GDM1 (cell line): ENCODE data around the gene PRSS56.
A peak's percentile ranks its signal among the peaks of the same experiment; 100 is the strongest.

Source experiments
- DNase-seq: peaks from one replicate; lab custom pipeline; 2025; lab: John Stamatoyannopoulos, UW

The PRSS56 gene

GRCh38 chr2:232502511-232502910 is 17.7 kb upstream of the PRSS56 start:
- no peak for DNase-seq

DNA sequence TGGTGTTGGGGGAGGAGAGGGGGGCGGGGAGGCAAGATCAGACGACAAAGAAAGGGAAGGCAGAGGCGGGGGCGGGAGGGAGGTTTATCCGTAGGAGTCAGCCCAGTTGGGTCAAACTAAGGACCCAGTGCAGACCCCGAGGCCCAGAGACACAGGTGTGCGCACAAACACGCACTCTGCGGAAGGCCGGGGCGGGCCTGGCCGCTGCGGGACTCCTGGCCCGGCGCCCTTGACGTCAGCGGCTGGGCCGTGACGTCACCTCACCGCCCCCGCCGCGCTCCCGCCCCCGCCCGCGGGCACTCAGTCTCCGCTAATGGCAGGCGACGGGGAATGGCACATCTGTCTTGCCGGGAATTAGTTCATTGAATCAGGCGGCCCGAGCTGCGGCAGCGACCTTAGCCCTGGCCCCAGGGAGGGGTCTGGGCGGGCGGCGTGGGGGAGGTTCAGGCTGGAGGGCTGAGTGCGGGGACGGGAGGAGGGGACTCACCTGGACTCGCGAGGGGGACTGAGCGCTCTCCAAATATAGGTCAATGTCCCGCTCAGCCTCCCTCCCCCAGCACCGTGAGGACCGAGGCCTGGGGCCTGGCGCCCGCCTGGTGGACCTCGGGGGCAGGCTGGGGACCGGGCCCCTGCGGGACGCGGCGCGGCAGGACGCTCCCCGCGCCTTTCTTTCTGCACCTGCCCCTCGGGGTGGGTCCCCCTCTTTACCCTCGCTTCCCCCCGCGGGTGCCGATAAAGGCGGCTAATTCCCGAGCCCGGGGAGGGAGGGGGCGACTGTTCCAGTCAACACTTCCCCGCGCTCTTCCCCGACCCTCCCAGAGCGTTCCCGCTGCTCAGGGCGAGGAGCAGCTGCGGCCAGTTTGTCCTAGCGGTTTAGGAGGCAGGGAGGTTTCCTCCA is 17.0 kb upstream of the PRSS56 start:
- no peak for DNase-seq

- DNase-seq = no peak
Observed at GRCh38 chr2:232503809-232504323, 16.3 kb upstream of the PRSS56 start.

GRCh38 chr2:232504438-232504837 is 15.8 kb upstream of the PRSS56 start:
- DNase-seq = no peak

DNA sequence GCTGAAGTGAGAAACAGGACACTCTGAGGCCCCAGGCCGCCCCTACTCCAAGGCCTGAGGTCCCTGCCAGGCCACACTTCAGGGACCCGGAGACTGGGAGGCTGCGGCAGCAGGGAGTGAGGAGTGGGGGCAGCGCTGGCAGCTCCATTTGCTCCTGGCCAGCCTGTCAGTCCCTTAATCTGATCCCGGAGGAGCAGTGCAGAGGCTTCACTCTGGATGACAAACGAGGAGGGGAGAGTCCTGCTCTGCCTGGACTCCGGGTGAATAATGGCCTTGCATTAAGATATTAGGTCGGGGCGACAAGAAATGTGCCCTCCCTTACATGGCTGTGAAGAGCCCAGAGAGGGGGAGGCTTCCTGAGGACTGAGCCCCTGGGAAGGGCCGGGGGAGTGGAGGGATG is 14.3 kb upstream of the PRSS56 start:
- DNase-seq = no peak

GRCh38 chr2:232506709-232507108 is 13.5 kb upstream of the PRSS56 start:
- DNase-seq = no peak

GRCh38 chr2:232508251-232508650 is 11.9 kb upstream of the PRSS56 start:
- DNase-seq = no peak

DNA sequence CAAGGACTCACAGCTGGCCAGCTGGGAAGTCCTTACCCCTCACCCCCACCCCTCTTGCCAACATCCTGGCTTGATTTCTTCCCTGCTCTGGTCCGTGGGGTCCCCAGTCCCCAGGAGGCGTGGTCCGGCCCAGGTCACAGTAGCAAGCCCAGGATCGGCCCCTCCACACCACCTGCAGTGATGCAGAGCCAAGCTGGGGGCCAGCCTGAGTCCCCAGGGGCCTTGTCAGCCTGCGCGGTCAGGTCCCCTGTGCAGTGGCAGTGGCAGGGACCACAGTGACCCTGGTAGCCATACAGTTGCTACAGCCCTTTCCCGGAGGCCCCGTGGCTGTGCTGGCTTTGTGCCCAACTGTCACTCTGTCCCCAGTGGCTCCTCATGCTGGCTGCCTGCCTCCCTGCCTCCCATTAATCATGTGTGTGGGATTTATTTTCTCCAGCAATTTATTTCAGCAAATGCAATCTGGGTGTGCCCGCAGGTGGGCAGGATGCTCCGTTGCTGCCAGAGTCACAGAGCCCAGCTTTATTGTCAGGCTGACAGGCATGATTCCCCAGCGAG is 8.8 kb upstream of the PRSS56 start:
- DNase-seq = no peak

DNA sequence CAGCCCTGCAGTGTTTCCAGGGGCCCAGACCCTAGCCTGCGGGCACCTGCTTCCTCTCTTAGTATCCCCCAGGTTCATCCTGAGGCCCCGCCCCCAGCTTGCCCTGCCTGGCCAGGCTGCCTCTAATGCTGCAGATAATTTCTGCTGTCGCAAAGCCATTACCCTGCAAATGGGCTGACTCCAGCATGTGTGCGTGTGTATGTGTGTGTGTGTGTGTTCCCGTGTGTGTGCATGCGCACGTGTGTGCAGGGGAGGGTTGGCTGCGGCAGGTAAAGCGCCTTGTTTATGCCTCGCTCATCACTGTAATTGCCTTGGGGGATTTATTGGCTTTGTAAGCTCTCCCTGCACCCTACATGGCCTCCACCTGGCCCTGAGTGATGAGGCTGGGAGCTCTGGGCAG is 7.6 kb upstream of the PRSS56 start:
- no peak for DNase-seq

- DNase-seq = no peak
Observed at GRCh38 chr2:232513353-232513752, 6.8 kb upstream of the PRSS56 start.

- no peak for DNase-seq
Observed at GRCh38 chr2:232515639-232516038, 4.5 kb upstream of the PRSS56 start.

- DNase-seq = no peak
Observed at GRCh38 chr2:232516551-232516950, 3.6 kb upstream of the PRSS56 start.

DNA sequence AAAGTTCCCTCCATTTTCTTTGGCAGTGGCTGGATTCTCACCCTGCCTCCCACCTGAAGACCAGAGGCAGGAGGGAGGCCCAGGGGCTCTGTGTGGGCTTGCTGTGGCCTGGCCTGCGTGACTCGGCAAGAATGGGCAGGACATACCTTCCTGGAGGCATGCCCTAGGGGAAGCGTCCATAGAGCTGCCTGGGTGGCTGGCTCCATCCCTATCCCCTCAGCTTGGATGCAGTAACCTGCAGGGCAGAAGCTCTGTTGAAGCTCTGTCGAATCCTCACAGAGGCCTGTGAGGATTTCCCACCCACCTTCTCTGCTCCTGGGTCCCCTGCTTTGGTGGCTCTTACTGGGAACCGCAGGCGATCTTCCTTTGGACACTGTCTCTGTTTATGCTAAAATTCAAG is 1.3 kb upstream of the PRSS56 start:
- DNase-seq = no peak

DNA sequence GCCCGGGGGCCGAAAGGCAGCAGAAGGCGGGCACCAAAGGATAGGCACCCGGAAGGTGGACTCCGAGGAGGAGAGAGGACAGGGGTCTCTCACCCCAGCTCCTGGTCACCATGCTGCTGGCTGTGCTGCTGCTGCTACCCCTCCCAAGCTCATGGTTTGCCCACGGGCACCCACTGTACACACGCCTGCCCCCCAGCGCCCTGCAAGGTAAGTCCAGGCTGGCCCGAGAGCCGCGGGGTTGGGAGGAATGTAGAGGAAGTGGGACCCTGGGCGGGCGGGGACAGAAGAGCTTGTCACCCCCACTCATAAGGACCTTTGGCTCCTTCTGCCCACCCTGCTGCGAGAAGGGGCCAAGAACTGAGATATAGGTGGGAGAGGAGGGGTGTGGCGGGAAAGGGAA is 301 bp downstream of the PRSS56 start:
- DNase-seq = no peak

- DNase-seq = no peak
Observed at GRCh38 chr2:232521098-232521497, 910 bp downstream of the PRSS56 start.

- DNase-seq = no peak
Observed at GRCh38 chr2:232521959-232522622, 1.9 kb downstream of the PRSS56 start.

DNA sequence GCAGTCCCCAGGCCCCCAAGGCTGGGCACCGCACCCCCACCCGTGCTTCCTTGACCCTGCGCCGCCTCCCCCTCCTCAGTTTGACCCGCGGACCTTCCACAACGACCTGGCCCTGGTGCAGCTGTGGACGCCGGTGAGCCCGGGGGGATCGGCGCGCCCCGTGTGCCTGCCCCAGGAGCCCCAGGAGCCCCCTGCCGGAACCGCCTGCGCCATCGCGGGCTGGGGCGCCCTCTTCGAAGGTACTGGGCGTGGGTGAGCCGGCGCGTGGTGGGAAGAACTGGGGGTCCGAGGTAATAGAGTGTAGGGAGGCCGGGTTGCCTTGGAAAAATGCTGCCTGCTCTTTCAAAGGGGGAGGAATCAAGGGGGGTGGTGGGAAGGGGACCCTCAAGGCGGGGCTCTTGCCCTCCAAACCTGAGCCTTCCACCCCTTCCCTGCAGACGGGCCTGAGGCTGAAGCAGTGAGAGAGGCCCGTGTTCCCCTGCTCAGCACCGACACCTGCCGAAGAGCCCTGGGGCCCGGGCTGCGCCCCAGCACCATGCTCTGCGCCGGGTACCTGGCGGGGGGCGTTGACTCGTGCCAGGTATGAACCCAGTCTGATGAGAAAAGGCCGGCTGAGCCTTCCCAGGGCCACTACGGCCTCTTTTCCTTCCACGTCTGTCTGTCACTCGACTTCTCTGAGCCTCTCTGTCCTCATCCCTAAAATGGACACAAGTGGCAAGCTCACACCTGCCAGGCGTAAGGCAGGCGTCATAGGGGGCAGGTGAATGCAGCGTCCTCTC is 2.6 kb downstream of the PRSS56 start:
- no peak for DNase-seq

- DNase-seq = no peak
Observed at GRCh38 chr2:232523402-232523681, 3.2 kb downstream of the PRSS56 start.

DNA sequence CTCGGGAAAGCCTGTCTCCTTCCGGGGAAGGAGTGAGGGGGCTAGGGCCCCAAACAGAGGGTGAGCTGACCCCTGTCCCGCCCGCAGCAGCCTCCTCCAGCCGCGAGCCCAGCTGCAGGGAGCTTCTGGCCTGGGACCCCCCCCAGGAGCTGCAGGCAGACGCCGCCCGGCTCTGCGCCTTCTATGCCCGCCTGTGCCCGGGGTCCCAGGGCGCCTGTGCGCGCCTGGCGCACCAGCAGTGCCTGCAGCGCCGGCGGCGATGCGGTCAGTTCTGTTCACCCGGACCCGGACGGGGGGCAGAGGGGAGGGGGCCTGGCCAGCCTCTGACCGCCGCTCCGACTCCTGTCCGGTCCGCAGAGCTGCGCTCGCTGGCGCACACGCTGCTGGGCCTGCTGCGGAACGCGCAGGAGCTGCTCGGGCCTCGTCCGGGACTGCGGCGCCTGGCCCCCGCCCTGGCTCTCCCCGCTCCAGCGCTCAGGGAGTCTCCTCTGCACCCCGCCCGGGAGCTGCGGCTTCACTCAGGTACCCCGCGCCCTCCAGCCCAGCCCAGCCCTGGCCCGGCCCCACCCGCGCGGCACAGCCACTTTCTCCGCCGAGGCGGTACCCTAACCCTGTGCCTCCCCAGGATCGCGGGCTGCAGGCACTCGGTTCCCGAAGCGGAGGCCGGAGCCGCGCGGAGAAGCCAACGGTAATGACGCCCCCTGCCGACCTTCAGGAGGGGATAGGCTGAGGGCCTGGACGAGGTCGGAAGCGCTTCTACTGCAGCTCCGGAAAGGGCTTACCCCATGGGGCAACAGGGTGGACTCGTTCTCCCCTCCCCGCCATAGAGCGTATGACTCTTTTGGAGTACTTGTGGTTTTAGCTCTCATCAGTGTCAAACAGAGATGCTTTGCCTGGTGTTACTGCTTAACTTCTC is 3.8 kb downstream of the PRSS56 start:
- DNase-seq = peak; percentile 3

GRCh38 chr2:232524771-232525170 is 4.6 kb downstream of the PRSS56 start:
- DNase-seq = no peak

GRCh38 chr2:232525199-232525598 is 5.0 kb downstream of the PRSS56 start:
- DNase-seq = no peak
